GM12874 (cell line): ENCODE measurements around the gene WAPL.

Experiments used
- CTCF ChIP-seq: IDR thresholded peaks from 2 replicates; pipeline ENCODE4 v1.5.1; 2011; ENCODE audit warnings: low read depth, mild to moderate bottlenecking, control low read depth, low read length, moderate library complexity; ENCODE audit not compliant: insufficient read depth

Gene WAPL

GRCh38 chr10:86438091-86438749 lies 83.4 kb downstream of the WAPL start:
- TF ChIP-seq CTCF = no peak

GRCh38 chr10:86437447-86437846 lies 84.1 kb downstream of the WAPL start:
- no peak for TF ChIP-seq CTCF

GRCh38 chr10:86436963-86437362 lies 84.6 kb downstream of the WAPL start:
- TF ChIP-seq CTCF = no peak

- no peak for TF ChIP-seq CTCF
Observed at GRCh38 chr10:86434656-86435055, 86.9 kb downstream of the WAPL start.

GRCh38 chr10:86423739-86424138 lies 97.9 kb downstream of the WAPL start:
- TF ChIP-seq CTCF = no peak

GRCh38 chr10:86419101-86419500 lies 102.5 kb downstream of the WAPL start:
- no peak for TF ChIP-seq CTCF

- no peak for TF ChIP-seq CTCF
Observed at GRCh38 chr10:86415583-86415982, 106.0 kb downstream of the WAPL start.
